Tibial nerve (tissue), 4 donors: ENCODE results near the gene PGAM2. TPM values are rescaled to one million over a fixed set of nuclear protein-coding genes. Genes with fewer than 3 reads are reported as not detected.
A peak's percentile ranks its signal among the peaks of the same experiment; 100 is the strongest.
"Not testable (repeated sequence)": the region's sequence is repeated elsewhere in the genome, so short reads cannot be mapped to it uniquely, and the experiment has no call there.

Experiments
- DNase-seq, 2 donors: peaks; one replicate each; pipeline ENCODE4 v3.0.0-alpha.2; 2019; ENCODE audit warnings: low spot score in 2 of 2
- H3K27ac ChIP-seq, 4 donors: fragments of 200-600 bp; sonication (generic) in 3 of 4; one replicate each; pipeline ENCODE4 v1.5.1; 2017 to 2019; ENCODE audit warnings: mild to moderate bottlenecking in 1 of 4
- H3K27me3 ChIP-seq, 2 donors: fragments of 200-600 bp; sonication (generic) in 1 of 2; one replicate each; pipeline versions ENCODE4 v1.5.1 to v1.6.0; 2017 to 2019
- H3K36me3 ChIP-seq, 3 donors: fragments of 200-600 bp; sonication (generic); one replicate each; pipeline ENCODE4 v1.5.1; 2018 to 2019
- H3K4me1 ChIP-seq, 4 donors: fragments of 200-600 bp; sonication (generic) in 3 of 4; one replicate each; pipeline ENCODE4 v1.5.1; 2017 to 2019
- H3K4me3 ChIP-seq, 4 donors: fragments of 200-600 bp; sonication (generic) in 3 of 4; one replicate each; pipeline ENCODE4 v1.5.1; 2017 to 2019; ENCODE audit warnings: mild to moderate bottlenecking in 1 of 4, moderate library complexity in 1 of 4
- H3K9me3 ChIP-seq, 4 donors: fragments of 200-600 bp; sonication (generic) in 3 of 4; one replicate each; pipeline ENCODE4 v1.5.1; 2017 to 2019
- CTCF ChIP-seq, 5 experiments: fragments of 200-600 bp in 3 of 5; fragments of 450-650 bp in 2 of 5; sonication (generic) in 3 of 5; IDR thresholded peaks; one replicate each; pipeline ENCODE4 v1.5.1; 2016 to 2019; ENCODE audit warnings: antibody characterized with exemption in 5 of 5, mild to moderate bottlenecking in 3 of 5, moderate library complexity in 2 of 5
- EP300 ChIP-seq, 2 donors: sonication (generic); formaldehyde crosslinking; IDR thresholded peaks; one replicate each; pipeline ENCODE4 v1.6.1; 2017; ENCODE audit warnings: antibody characterized with exemption in 2 of 2, mild to moderate bottlenecking in 1 of 2
- POLR2A ChIP-seq, 2 donors: fragments of 450-650 bp; IDR thresholded peaks; one replicate each; pipeline ENCODE4 v1.6.1; 2017; ENCODE audit warnings: antibody characterized with exemption in 2 of 2, mild to moderate bottlenecking in 2 of 2, moderate library complexity in 2 of 2
- WGBS, 2 donors: methylation state at CpG; one replicate each; pipeline ENCODE4 v1.1.5; 2018; 5-methylcytosine and 5-hydroxymethylcytosine counted together
- total RNA-seq, 4 donors: library from RNA; depleted of rRNA; stranded (reverse); fragments of >200 nt; gene quantifications; one replicate each; pipeline ENCODE4 v1.1.0, GENCODE V29; 2016

Gene PGAM2
- total RNA-seq, 4 donors from 2014 or later, result 0.98 TPM; not detected in 3

GRCh38 chr7:44018857-44019807 lies 46.2 kb downstream of the PGAM2 start:
- Histone ChIP-seq H3K36me3 (peaks cover 0 to 17% (median 0%) of the 10 kb centered on the region in 3 donors), H3K4me3 (peak overlapping the region; percentile 68 to 90 (median 76)), H3K4me1 (peaks cover 0 to 24% (median 0%) of the 10 kb centered on the region in 4 donors), H3K27ac (peak overlapping the region; percentile 76 to 87 (median 82))
- WGBS, 2 donors, result 1 to 9% methylated on average over 21 to 28 of the region's 63 CpGs
- TF ChIP-seq POLR2A (IDR thresholded peaks at IDR 0.05), result peak in 1 of 2 donors; percentile 64
- TF ChIP-seq EP300 (IDR thresholded peaks at IDR 0.05), result peak; percentile 80 to 82
- peak; percentile 63 to 84 (median 70) for TF ChIP-seq CTCF (IDR thresholded peaks at IDR 0.05)
- H3K27me3 ChIP-seq, H3K9me3 ChIP-seq: not testable (repeated sequence)
- peak; percentile 93 to 94 for DNase-seq

GRCh38 chr7:44015090-44015489 lies 50.3 kb downstream of the PGAM2 start:
- not testable (repeated sequence) for H3K27ac ChIP-seq, H3K4me3 ChIP-seq, DNase-seq, H3K9me3 ChIP-seq, H3K27me3 ChIP-seq
- peaks cover 0 to 28% (median 0%) of the 10 kb centered on the region in 3 donors for H3K36me3 ChIP-seq
- H3K4me1 ChIP-seq, result peaks cover 0 to 20% (median 0%) of the 10 kb centered on the region in 4 donors
- WGBS, 2 donors, result no CpG with 5 or more reads among the region's 12 CpGs

Other genes with a start within 250 kb of the PGAM2 start
- 10 to 100 TPM; 61.8 to 90.2 (median 82.3) TPM for gene MRPS24, start 196.1 kb downstream of the PGAM2 start, total RNA-seq
- gene URGCP, start 159.0 kb downstream of the PGAM2 start, total RNA-seq, result 10 to 100 TPM; 25.7 to 32.0 (median 28.8) TPM
- gene UBE2D4, start 139.1 kb downstream of the PGAM2 start, total RNA-seq, result 10 to 100 TPM; 12.9 to 18.2 (median 15.1) TPM
- gene SPDYE1, start 67.7 kb downstream of the PGAM2 start, total RNA-seq, result not detected
- 100 to 1,000 TPM; 113 to 139 (median 126) TPM for gene DBNL, start 20.9 kb downstream of the PGAM2 start, total RNA-seq
- 100 to 1,000 TPM in 1 of 4 donors, 10 to 100 TPM in 3; 31.0 to 104 (median 89.5) TPM for gene POLM, start 17.0 kb upstream of the PGAM2 start, total RNA-seq
- 100 to 1,000 TPM; 142 to 440 (median 264) TPM for gene AEBP1, start 38.8 kb upstream of the PGAM2 start, total RNA-seq
- 10 to 100 TPM; 33.9 to 87.9 (median 71.0) TPM for gene POLD2, start 58.0 kb upstream of the PGAM2 start, total RNA-seq
- not detected for gene MYL7, start 75.8 kb upstream of the PGAM2 start, total RNA-seq
- 1 to 10 TPM in 3 of 4 donors, not detected in 1; 2.3 to 3.0 (median 2.4) TPM for gene GCK, start 123.9 kb upstream of the PGAM2 start, total RNA-seq
- 10 to 100 TPM; 36.2 to 54.6 (median 43.6) TPM for gene YKT6, start 135.4 kb upstream of the PGAM2 start, total RNA-seq